Renal pelvis (tissue), 12 donors: Measurements from ENCODE around the gene TTLL12. TPM values are rescaled to one million over a fixed set of nuclear protein-coding genes. Genes with fewer than 3 reads are reported as not detected.
A peak's percentile ranks its signal among the peaks of the same experiment; 100 is the strongest.

Source experiments
- DNase-seq: peaks from one replicate; pipeline ENCODE4 v3.0.0-alpha.2; 2013
- long read RNA-seq, 16 experiments: transcript quantifications; one replicate each; lab custom pipeline, GENCODE V29; 2026
- polyA plus RNA-seq, 3 donors: library from polyadenylated mRNA; unstranded; fragments of 120-200 nt; gene quantifications; one replicate each; pipeline ENCODE4 v1.2.1, GENCODE V29; 2013; ENCODE audit not compliant: insufficient read length in 3 of 3

TTLL12 gene
- polyA plus RNA-seq: 10 to 100 TPM; 26.1 to 34.6 (median 29.5) TPM
- long read RNA-seq, donor 1, partial matches to known transcripts: 0 of 2 reads
- long read RNA-seq, donor 1, other reads (novel, unspliced or antisense): 0 of 2 reads
- long read RNA-seq, donor 2, transcript TTLL12-201 (14 exons, 3,385 nt): major isoform, 10 of 10 reads
- long read RNA-seq, donor 2, partial matches to known transcripts: 0 of 10 reads
- long read RNA-seq, donor 2, other reads (novel, unspliced or antisense): 0 of 10 reads
- long read RNA-seq, donor 3, partial matches to known transcripts: 0 of 5 reads
- long read RNA-seq, donor 3, other reads (novel, unspliced or antisense): 0 of 5 reads
- long read RNA-seq, donor 4, transcript TTLL12-201 (14 exons, 3,385 nt): major isoform, 9 of 9 reads
- long read RNA-seq, donor 4, partial matches to known transcripts: 0 of 9 reads
- long read RNA-seq, donor 4, other reads (novel, unspliced or antisense): 0 of 9 reads
- long read RNA-seq, donor 5, partial matches to known transcripts: 0 of 4 reads
- long read RNA-seq, donor 5, other reads (novel, unspliced or antisense): 0 of 4 reads
- long read RNA-seq, donor 6, transcript TTLL12-201 (14 exons, 3,385 nt): major isoform, 8 of 158 reads
- long read RNA-seq, donor 6, partial matches to known transcripts: 150 of 158 reads
- long read RNA-seq, donor 6, other reads (novel, unspliced or antisense): 0 of 158 reads
- long read RNA-seq, donor 7, transcript TTLL12-201 (14 exons, 3,385 nt): major isoform, 9 of 9 reads
- long read RNA-seq, donor 7, partial matches to known transcripts: 0 of 9 reads
- long read RNA-seq, donor 7, other reads (novel, unspliced or antisense): 0 of 9 reads
- long read RNA-seq, donor 8, partial matches to known transcripts: 0 of 2 reads
- long read RNA-seq, donor 8, other reads (novel, unspliced or antisense): 0 of 2 reads
- long read RNA-seq, donor 9, transcript TTLL12-201 (14 exons, 3,385 nt): major isoform, 7 of 7 reads
- long read RNA-seq, donor 9, partial matches to known transcripts: 0 of 7 reads
- long read RNA-seq, donor 9, other reads (novel, unspliced or antisense): 0 of 7 reads
- long read RNA-seq, donor 10, transcript TTLL12-201 (14 exons, 3,385 nt): major isoform, 10 of 10 reads
- long read RNA-seq, donor 10, partial matches to known transcripts: 0 of 10 reads
- long read RNA-seq, donor 10, other reads (novel, unspliced or antisense): 0 of 10 reads
- long read RNA-seq, donor 11, partial matches to known transcripts: 0 of 5 reads
- long read RNA-seq, donor 11, other reads (novel, unspliced or antisense): 0 of 5 reads
- long read RNA-seq, donor 12, transcript TTLL12-201 (14 exons, 3,385 nt): major isoform, 10 of 13 reads
- long read RNA-seq, donor 12, partial matches to known transcripts: 0 of 13 reads
- long read RNA-seq, donor 12, other reads (novel, unspliced or antisense): 0 of 13 reads
- long read RNA-seq, donor 13, partial matches to known transcripts: 0 of 1 reads
- long read RNA-seq, donor 13, other reads (novel, unspliced or antisense): 0 of 1 reads
- long read RNA-seq, donor 14, transcript TTLL12-201 (14 exons, 3,385 nt): major isoform, 6 of 8 reads
- long read RNA-seq, donor 14, partial matches to known transcripts: 0 of 8 reads
- long read RNA-seq, donor 14, other reads (novel, unspliced or antisense): 0 of 8 reads
- long read RNA-seq, donor 15, transcript TTLL12-201 (14 exons, 3,385 nt): major isoform, 9 of 10 reads
- long read RNA-seq, donor 15, partial matches to known transcripts: 0 of 10 reads
- long read RNA-seq, donor 15, other reads (novel, unspliced or antisense): 0 of 10 reads
- long read RNA-seq, donor 16, transcript TTLL12-201 (14 exons, 3,385 nt): major isoform, 7 of 8 reads
- long read RNA-seq, donor 16, partial matches to known transcripts: 0 of 8 reads
- long read RNA-seq, donor 16, other reads (novel, unspliced or antisense): 0 of 8 reads

GRCh38 chr22:43186272-43187170, at the start of gene TTLL12:
TTLL12 (minus strand) TSS chr22:43187134; CDS start chr22:43187069, 65 bp downstream.
- no peak for DNase-seq

GRCh38 chr22:43235445-43236409, 48.8 kb upstream of the TTLL12 start:
- DNase-seq: no peak

- no peak for DNase-seq
Observed at GRCh38 chr22:43234264-43234988, 47.5 kb upstream of the TTLL12 start.

- no peak for DNase-seq
Observed at GRCh38 chr22:43233529-43233928, 46.6 kb upstream of the TTLL12 start.

GRCh38 chr22:43232445-43232844, 45.5 kb upstream of the TTLL12 start:
- no peak for DNase-seq

GRCh38 chr22:43231724-43232034, 44.7 kb upstream of the TTLL12 start:
- DNase-seq: no peak

- DNase-seq: peak; percentile 48
Observed at GRCh38 chr22:43230971-43231723, 44.2 kb upstream of the TTLL12 start.

- no peak for DNase-seq
Observed at GRCh38 chr22:43230571-43230970, 43.6 kb upstream of the TTLL12 start.

GRCh38 chr22:43228863-43229262, 41.9 kb upstream of the TTLL12 start:
- DNase-seq: no peak

GRCh38 chr22:43228330-43228729, 41.4 kb upstream of the TTLL12 start:
- DNase-seq: no peak

- no peak for DNase-seq
Observed at GRCh38 chr22:43227239-43227630, 40.3 kb upstream of the TTLL12 start.

- DNase-seq: no peak
Observed at GRCh38 chr22:43226377-43227238, 39.7 kb upstream of the TTLL12 start.

- no peak for DNase-seq
Observed at GRCh38 chr22:43225609-43226008, 38.7 kb upstream of the TTLL12 start.

GRCh38 chr22:43222987-43223386, 36.1 kb upstream of the TTLL12 start:
- no peak for DNase-seq

GRCh38 chr22:43222262-43222661, 35.3 kb upstream of the TTLL12 start:
- DNase-seq: no peak
